Measurements from ENCODE around the gene RHOBTB3. TPM values are rescaled to one million over a fixed set of nuclear protein-coding genes. Genes with fewer than 3 reads are reported as not detected.

RHOBTB3 gene
- total and polyA plus RNA-seq, 4 donors, result 10.5 to 59.8 (median 39.8) TPM

GRCh38 chr5:95699337-95699736 lies 31.8 kb upstream of the RHOBTB3 start:
- WGBS, result 97% methylated on average over 1 of the region's 1 CpG
- Histone ChIP-seq H3K9me3 (ENCODE audit: control insufficient read depth in 4 of 4, low read length in 3 of 4) (no peaks in the 10 kb centered on the region), H3K27ac (ENCODE audit: low read depth in 1 of 2, low read length in 2 of 2) (no peak overlapping the region), H3K36me3 (ENCODE audit: control insufficient read depth in 4 of 4, insufficient read depth in 3 of 4, low read depth in 1 of 4, low read length in 3 of 4) (no peaks in the 10 kb centered on the region), H3K4me1 (ENCODE audit: control insufficient read depth in 4 of 4, insufficient read depth in 4 of 4, low read length in 3 of 4) (no peaks in the 10 kb centered on the region), H3K4me3 (ENCODE audit: low read depth in 1 of 3, low read length in 3 of 3) (no peak overlapping the region), H3K9ac (ENCODE audit: low read depth in 1 of 2, low read length in 2 of 2) (no peak overlapping the region), H3K27me3 (ENCODE audit: control insufficient read depth in 4 of 4, insufficient read depth in 4 of 4, low read length in 3 of 4) (no peaks in the 10 kb centered on the region)
- TF ChIP-seq NR2F2 (IDR thresholded peaks at IDR 0.05) (no peak), EGR1 (IDR thresholded peaks at IDR 0.05; ENCODE audit: low read depth in 2 of 2) (no peak), FOXA1 (IDR thresholded peaks at IDR 0.05) (no peak), TAF1 (conservative IDR thresholded peaks at IDR 0.05) (no peak), ATF3 (IDR thresholded peaks at IDR 0.05) (no peak), RXRA (IDR thresholded peaks at IDR 0.05) (no peak), HNF4A (conservative IDR thresholded peaks at IDR 0.05) (no peak), ZBTB33 (IDR thresholded peaks at IDR 0.05) (no peak), YY1 (IDR thresholded peaks at IDR 0.05) (no peak), JUND (IDR thresholded peaks at IDR 0.05) (no peak), FOXA2 (IDR thresholded peaks at IDR 0.05) (no peak)
- TF ChIP-seq, protein P1, sequence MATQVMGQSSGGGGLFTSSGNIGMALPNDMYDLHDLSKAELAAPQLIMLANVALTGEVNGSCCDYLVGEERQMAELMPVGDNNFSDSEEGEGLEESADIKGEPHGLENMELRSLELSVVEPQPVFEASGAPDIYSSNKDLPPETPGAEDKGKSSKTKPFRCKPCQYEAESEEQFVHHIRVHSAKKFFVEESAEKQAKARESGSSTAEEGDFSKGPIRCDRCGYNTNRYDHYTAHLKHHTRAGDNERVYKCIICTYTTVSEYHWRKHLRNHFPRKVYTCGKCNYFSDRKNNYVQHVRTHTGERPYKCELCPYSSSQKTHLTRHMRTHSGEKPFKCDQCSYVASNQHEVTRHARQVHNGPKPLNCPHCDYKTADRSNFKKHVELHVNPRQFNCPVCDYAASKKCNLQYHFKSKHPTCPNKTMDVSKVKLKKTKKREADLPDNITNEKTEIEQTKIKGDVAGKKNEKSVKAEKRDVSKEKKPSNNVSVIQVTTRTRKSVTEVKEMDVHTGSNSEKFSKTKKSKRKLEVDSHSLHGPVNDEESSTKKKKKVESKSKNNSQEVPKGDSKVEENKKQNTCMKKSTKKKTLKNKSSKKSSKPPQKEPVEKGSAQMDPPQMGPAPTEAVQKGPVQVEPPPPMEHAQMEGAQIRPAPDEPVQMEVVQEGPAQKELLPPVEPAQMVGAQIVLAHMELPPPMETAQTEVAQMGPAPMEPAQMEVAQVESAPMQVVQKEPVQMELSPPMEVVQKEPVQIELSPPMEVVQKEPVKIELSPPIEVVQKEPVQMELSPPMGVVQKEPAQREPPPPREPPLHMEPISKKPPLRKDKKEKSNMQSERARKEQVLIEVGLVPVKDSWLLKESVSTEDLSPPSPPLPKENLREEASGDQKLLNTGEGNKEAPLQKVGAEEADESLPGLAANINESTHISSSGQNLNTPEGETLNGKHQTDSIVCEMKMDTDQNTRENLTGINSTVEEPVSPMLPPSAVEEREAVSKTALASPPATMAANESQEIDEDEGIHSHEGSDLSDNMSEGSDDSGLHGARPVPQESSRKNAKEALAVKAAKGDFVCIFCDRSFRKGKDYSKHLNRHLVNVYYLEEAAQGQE (IDR thresholded peaks at IDR 0.05), result no peak
- TF ChIP-seq, protein P2, sequence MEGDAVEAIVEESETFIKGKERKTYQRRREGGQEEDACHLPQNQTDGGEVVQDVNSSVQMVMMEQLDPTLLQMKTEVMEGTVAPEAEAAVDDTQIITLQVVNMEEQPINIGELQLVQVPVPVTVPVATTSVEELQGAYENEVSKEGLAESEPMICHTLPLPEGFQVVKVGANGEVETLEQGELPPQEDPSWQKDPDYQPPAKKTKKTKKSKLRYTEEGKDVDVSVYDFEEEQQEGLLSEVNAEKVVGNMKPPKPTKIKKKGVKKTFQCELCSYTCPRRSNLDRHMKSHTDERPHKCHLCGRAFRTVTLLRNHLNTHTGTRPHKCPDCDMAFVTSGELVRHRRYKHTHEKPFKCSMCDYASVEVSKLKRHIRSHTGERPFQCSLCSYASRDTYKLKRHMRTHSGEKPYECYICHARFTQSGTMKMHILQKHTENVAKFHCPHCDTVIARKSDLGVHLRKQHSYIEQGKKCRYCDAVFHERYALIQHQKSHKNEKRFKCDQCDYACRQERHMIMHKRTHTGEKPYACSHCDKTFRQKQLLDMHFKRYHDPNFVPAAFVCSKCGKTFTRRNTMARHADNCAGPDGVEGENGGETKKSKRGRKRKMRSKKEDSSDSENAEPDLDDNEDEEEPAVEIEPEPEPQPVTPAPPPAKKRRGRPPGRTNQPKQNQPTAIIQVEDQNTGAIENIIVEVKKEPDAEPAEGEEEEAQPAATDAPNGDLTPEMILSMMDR (IDR thresholded peaks at IDR 0.05; ENCODE audit: low read depth, low read length, missing input control), result no peak
- DNase-seq (ENCODE audit: low spot score), result no peak

- Histone ChIP-seq H3K4me1 (ENCODE audit: control insufficient read depth in 4 of 4, insufficient read depth in 4 of 4, low read length in 3 of 4) (no peaks in the 10 kb centered on the region), H3K27ac (ENCODE audit: low read depth in 1 of 2, low read length in 2 of 2) (no peak overlapping the region), H3K36me3 (ENCODE audit: control insufficient read depth in 4 of 4, insufficient read depth in 3 of 4, low read depth in 1 of 4, low read length in 3 of 4) (no peaks in the 10 kb centered on the region), H3K9me3 (ENCODE audit: control insufficient read depth in 4 of 4, low read length in 3 of 4) (no peaks in the 10 kb centered on the region), H3K27me3 (ENCODE audit: control insufficient read depth in 4 of 4, insufficient read depth in 4 of 4, low read length in 3 of 4) (no peaks in the 10 kb centered on the region), H3K9ac (ENCODE audit: low read depth in 1 of 2, low read length in 2 of 2) (no peak overlapping the region), H3K4me3 (ENCODE audit: low read depth in 1 of 3, low read length in 3 of 3) (no peak overlapping the region)
- no peak for DNase-seq (ENCODE audit: low spot score)
- TF ChIP-seq, protein P1 (IDR thresholded peaks at IDR 0.05), result no peak
- no peak for TF ChIP-seq HNF4G (IDR thresholded peaks at IDR 0.05)
- TF ChIP-seq RXRA (IDR thresholded peaks at IDR 0.05), result no peak
- no peak for TF ChIP-seq ATF3 (IDR thresholded peaks at IDR 0.05)
- no peak for TF ChIP-seq EGR1 (IDR thresholded peaks at IDR 0.05; ENCODE audit: low read depth in 2 of 2)
- TF ChIP-seq HNF4A (conservative IDR thresholded peaks at IDR 0.05), result no peak
- no peak for TF ChIP-seq JUND (IDR thresholded peaks at IDR 0.05)
- no peak for TF ChIP-seq MAX (IDR thresholded peaks at IDR 0.05)
- no peak for TF ChIP-seq TAF1 (conservative IDR thresholded peaks at IDR 0.05)
- TF ChIP-seq YY1 (IDR thresholded peaks at IDR 0.05), result no peak
- TF ChIP-seq NR2F2 (IDR thresholded peaks at IDR 0.05), result no peak
These were observed 30.1 kb upstream of the RHOBTB3 start for GRCh38 chr5:95701074-95701473.
